GM12878 (cell line): Measurements from ENCODE around the gene PSORS1C1.

Experiments
- EGR1 ChIP-seq, 2 experiments: IDR thresholded peaks; 1 replicate in 1 of 2; 2 replicates in 1 of 2; pipeline ENCODE4 v1.6.1; 2011 to 2012; ENCODE audit warnings: low read depth in 2 of 2, low read length in 2 of 2, borderline replicate concordance in 1 of 2, mild to moderate bottlenecking in 1 of 2, moderate library complexity in 1 of 2
- RAD21 ChIP-seq: IDR thresholded peaks from 2 replicates; pipeline ENCODE4 v1.6.1; 2011; ENCODE audit warnings: mild to moderate bottlenecking, low read depth, low read length, moderate library complexity; ENCODE audit not compliant: insufficient read depth
- TAF1 ChIP-seq: IDR thresholded peaks from 2 replicates; pipeline ENCODE4 v1.6.1; 2011; ENCODE audit warnings: mild to moderate bottlenecking, low read depth, low read length, borderline replicate concordance
- ZNF384 ChIP-seq: IDR thresholded peaks from 2 replicates; pipeline ENCODE4 v1.6.1; 2012; ENCODE audit warnings: low read depth, mild to moderate bottlenecking, low read length, improper control_type of control experiment, borderline replicate concordance
- TF ChIP-seq, protein P1 (sequence below), 3 experiments: IDR thresholded peaks in 2 of 3; conservative IDR thresholded peaks in 1 of 3; 2 replicates each; pipeline ENCODE4 v1.5.1; 2011; ENCODE audit warnings: low read depth in 3 of 3, low read length in 3 of 3, mild to moderate bottlenecking in 3 of 3, control low read depth in 2 of 3, moderate library complexity in 2 of 3, inconsistent platforms in 1 of 3, mixed read lengths in 1 of 3; ENCODE audit not compliant: control insufficient read depth in 2 of 3, insufficient read depth in 1 of 3; ENCODE audit errors: extremely low read depth in 1 of 3
- TF ChIP-seq, protein P2 (sequence below): IDR thresholded peaks from 2 replicates; pipeline ENCODE4 v1.6.1; 2012; ENCODE audit warnings: low read length, inconsistent platforms
- TF ChIP-seq, protein P3 (sequence below): fragments of 450-650 bp; IDR thresholded peaks from 2 replicates; pipeline ENCODE4 v1.6.1; 2017; ENCODE audit warnings: mild to moderate bottlenecking

DNA sequence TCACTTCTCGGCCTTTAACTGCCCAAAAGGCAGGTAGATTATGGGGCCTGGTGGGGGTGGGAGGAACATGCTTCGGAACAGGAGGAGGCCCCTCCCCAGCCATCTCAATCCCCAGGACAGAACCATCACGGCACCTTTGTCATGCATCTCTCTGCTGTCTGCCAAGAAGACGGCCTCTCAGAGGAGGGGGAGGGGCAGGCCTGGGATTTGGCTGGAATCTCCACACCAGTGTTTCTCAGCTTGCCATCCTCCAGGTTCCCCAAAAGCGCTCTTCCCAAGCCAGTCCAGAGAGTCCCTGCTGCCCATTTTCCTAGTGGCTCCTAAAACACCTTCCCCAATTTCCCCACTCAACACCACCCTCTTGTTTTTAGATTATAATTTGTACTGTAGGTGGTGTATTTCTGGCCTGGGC is 58.4 kb downstream of the PSORS1C1 start:
- TF ChIP-seq, protein P1, sequence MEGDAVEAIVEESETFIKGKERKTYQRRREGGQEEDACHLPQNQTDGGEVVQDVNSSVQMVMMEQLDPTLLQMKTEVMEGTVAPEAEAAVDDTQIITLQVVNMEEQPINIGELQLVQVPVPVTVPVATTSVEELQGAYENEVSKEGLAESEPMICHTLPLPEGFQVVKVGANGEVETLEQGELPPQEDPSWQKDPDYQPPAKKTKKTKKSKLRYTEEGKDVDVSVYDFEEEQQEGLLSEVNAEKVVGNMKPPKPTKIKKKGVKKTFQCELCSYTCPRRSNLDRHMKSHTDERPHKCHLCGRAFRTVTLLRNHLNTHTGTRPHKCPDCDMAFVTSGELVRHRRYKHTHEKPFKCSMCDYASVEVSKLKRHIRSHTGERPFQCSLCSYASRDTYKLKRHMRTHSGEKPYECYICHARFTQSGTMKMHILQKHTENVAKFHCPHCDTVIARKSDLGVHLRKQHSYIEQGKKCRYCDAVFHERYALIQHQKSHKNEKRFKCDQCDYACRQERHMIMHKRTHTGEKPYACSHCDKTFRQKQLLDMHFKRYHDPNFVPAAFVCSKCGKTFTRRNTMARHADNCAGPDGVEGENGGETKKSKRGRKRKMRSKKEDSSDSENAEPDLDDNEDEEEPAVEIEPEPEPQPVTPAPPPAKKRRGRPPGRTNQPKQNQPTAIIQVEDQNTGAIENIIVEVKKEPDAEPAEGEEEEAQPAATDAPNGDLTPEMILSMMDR (IDR thresholded peaks at IDR 0.05 in 2 of 3, conservative IDR thresholded peaks at IDR 0.05 in 1 of 3; ENCODE audit: control insufficient read depth in 2 of 3, extremely low read depth in 1 of 3, insufficient read depth in 1 of 3, low read depth in 3 of 3, low read length in 3 of 3) = no peak
- TF ChIP-seq RAD21 (no peak), EGR1 (IDR thresholded peaks at IDR 0.05; ENCODE audit: borderline replicate concordance in 1 of 2, low read depth in 2 of 2, low read length in 2 of 2) (no peak), TAF1 (no peak), ZNF384 (no peak)
- TF ChIP-seq, protein P2, sequence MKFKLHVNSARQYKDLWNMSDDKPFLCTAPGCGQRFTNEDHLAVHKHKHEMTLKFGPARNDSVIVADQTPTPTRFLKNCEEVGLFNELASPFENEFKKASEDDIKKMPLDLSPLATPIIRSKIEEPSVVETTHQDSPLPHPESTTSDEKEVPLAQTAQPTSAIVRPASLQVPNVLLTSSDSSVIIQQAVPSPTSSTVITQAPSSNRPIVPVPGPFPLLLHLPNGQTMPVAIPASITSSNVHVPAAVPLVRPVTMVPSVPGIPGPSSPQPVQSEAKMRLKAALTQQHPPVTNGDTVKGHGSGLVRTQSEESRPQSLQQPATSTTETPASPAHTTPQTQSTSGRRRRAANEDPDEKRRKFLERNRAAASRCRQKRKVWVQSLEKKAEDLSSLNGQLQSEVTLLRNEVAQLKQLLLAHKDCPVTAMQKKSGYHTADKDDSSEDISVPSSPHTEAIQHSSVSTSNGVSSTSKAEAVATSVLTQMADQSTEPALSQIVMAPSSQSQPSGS = no peak
- TF ChIP-seq, protein P3, sequence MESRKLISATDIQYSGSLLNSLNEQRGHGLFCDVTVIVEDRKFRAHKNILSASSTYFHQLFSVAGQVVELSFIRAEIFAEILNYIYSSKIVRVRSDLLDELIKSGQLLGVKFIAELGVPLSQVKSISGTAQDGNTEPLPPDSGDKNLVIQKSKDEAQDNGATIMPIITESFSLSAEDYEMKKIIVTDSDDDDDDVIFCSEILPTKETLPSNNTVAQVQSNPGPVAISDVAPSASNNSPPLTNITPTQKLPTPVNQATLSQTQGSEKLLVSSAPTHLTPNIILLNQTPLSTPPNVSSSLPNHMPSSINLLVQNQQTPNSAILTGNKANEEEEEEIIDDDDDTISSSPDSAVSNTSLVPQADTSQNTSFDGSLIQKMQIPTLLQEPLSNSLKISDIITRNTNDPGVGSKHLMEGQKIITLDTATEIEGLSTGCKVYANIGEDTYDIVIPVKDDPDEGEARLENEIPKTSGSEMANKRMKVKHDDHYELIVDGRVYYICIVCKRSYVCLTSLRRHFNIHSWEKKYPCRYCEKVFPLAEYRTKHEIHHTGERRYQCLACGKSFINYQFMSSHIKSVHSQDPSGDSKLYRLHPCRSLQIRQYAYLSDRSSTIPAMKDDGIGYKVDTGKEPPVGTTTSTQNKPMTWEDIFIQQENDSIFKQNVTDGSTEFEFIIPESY = no peak
